Measurements from ENCODE around the gene SLC35D1. TPM values are rescaled to one million over a fixed set of nuclear protein-coding genes. Genes with fewer than 3 reads are reported as not detected.

Gene SLC35D1
- total RNA-seq (40.2 and 42.3 TPM in 2 replicates), polyA plus RNA-seq (8.3 and 14.3 TPM in 2 replicates)

DNA sequence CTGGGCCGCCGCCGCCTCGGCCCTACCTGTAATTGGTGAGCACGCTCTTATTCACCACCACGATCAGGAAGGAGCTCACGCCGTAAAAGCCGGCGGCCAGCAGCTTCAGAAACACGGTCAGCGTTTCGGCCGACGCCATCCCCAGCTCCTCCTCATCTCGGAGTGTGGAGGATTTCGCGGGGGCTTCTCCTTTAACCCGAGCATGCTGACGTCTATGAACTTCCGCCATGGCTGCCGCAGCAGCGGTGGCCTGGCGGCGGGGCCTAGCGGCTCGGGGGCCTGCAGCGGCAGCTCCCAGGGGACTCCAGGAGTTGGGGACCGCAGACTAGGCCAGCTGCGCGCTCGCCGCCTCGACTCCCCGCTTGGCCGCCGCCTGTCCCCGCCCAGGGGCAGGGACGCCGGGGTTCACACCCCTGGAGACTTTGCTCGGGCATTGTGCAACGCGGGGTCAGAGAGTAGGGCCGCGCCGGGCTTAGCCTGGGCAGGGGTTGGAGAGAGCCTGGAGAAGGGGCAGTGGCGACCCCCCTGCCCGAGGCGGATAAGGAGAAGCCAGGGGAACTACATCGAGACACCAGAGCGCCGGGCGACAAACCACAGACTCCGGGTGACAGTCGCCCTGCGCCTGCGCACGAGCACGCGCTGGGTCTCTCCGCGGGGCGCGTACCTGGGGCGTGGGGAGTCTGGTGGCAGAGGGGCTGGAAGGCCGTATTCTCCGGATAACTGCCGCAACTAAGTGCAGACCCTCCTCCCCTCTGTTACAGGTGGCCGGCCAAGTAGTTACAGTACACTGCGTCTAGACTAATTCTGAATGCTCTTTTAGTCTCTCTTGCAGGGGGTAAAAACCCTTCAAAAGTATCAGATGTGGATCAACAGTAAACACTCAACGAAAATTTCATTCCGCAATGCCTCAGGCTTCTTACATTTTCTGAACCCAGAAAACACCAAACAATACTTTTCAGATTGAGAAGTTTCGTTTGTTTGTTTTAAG lies at the start of gene SLC35D1:
SLC35D1 (minus strand) TSS at position 364 of the 988 bp plus-strand sequence; CDS start at position 229, 135 bp downstream.
- H2AFZ ChIP-seq: peak within 1 kb of the TSS; percentile 90
- peaks cover 24% of the 10 kb centered on the region for H3K4me1 ChIP-seq (ENCODE audit: insufficient read depth)
- peaks cover 8% of the 10 kb centered on the region for H4K20me1 ChIP-seq (ENCODE audit: insufficient read depth, poor library complexity, severe bottlenecking)
- peak; percentile 82 for DNase-seq (ENCODE audit: low spot score)
- H3K4me2 ChIP-seq: peak within 1 kb of the TSS; percentile 89
- peak within 1 kb of the TSS; percentile 87 for H3K4me3 ChIP-seq
- peaks cover 38% of the 10 kb centered on the region for H3K79me2 ChIP-seq
- no peaks in the 10 kb centered on the region for H3K9me3 ChIP-seq (ENCODE audit: low read depth)
- H3K36me3 ChIP-seq (replicated peaks; ENCODE audit: insufficient read depth, low read depth): no peaks in the 10 kb centered on the region
- 1% methylated on average over 67 of the region's 73 CpGs for WGBS (ENCODE audit: low lambda C conversion rate, missing lambda C conversion rate)
- peak within 1 kb of the TSS; percentile 100 for H3K27ac ChIP-seq
- no peaks in the 10 kb centered on the region for H3K9me2 ChIP-seq (replicated peaks; ENCODE audit: insufficient read depth)
- TF ChIP-seq EZH2 (IDR thresholded peaks at IDR 0.05; ENCODE audit: borderline replicate concordance) (no peak), EZH2phosphoT487 (IDR thresholded peaks at IDR 0.05; ENCODE audit: low read depth, severe bottlenecking, unreplicated experiment) (no peak)
- TF ChIP-seq, protein P1, sequence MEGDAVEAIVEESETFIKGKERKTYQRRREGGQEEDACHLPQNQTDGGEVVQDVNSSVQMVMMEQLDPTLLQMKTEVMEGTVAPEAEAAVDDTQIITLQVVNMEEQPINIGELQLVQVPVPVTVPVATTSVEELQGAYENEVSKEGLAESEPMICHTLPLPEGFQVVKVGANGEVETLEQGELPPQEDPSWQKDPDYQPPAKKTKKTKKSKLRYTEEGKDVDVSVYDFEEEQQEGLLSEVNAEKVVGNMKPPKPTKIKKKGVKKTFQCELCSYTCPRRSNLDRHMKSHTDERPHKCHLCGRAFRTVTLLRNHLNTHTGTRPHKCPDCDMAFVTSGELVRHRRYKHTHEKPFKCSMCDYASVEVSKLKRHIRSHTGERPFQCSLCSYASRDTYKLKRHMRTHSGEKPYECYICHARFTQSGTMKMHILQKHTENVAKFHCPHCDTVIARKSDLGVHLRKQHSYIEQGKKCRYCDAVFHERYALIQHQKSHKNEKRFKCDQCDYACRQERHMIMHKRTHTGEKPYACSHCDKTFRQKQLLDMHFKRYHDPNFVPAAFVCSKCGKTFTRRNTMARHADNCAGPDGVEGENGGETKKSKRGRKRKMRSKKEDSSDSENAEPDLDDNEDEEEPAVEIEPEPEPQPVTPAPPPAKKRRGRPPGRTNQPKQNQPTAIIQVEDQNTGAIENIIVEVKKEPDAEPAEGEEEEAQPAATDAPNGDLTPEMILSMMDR (IDR thresholded peaks at IDR 0.05; ENCODE audit: poor library complexity): no peak
- H3K27me3 ChIP-seq: no peaks in the 10 kb centered on the region

DNA sequence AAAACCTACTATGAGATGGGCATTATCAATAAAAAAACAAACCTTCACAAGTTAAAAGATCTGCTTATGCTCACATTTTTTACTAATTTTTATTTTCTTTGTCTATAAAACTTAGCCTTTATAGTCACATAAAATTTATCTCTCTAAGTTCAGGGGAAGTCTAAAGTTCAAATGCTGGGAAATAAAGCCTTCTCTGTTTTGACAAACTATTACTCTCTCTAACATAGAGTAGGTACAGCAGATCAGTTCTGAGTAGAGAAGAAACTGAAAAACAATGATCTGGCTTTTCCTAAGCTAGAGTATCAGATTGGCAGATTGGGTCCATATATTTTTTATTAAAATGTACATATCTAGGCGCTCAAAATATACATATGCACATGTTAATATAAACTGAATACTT lies 49.6 kb upstream of the SLC35D1 start:
- TF ChIP-seq, protein P1 (IDR thresholded peaks at IDR 0.05; ENCODE audit: poor library complexity): no peak
- TF ChIP-seq EZH2phosphoT487 (IDR thresholded peaks at IDR 0.05; ENCODE audit: low read depth, severe bottlenecking, unreplicated experiment) (no peak), EZH2 (IDR thresholded peaks at IDR 0.05; ENCODE audit: borderline replicate concordance) (no peak)
- Histone ChIP-seq H3K4me3 (no peak overlapping the region), H3K27ac (no peak overlapping the region), H2AFZ (no peak overlapping the region), H4K20me1 (ENCODE audit: insufficient read depth, poor library complexity, severe bottlenecking) (no peaks in the 10 kb centered on the region), H3K4me1 (ENCODE audit: insufficient read depth) (no peaks in the 10 kb centered on the region), H3K9me3 (ENCODE audit: low read depth) (no peaks in the 10 kb centered on the region), H3K4me2 (no peak overlapping the region), H3K79me2 (no peaks in the 10 kb centered on the region), H3K27me3 (no peaks in the 10 kb centered on the region), H3K36me3 (replicated peaks; ENCODE audit: insufficient read depth, low read depth) (no peaks in the 10 kb centered on the region), H3K9me2 (replicated peaks; ENCODE audit: insufficient read depth) (no peaks in the 10 kb centered on the region)
- no peak for DNase-seq (ENCODE audit: low spot score)
- WGBS (ENCODE audit: low lambda C conversion rate, missing lambda C conversion rate): 83% methylated on average over 1 of the region's 1 CpG

DNA sequence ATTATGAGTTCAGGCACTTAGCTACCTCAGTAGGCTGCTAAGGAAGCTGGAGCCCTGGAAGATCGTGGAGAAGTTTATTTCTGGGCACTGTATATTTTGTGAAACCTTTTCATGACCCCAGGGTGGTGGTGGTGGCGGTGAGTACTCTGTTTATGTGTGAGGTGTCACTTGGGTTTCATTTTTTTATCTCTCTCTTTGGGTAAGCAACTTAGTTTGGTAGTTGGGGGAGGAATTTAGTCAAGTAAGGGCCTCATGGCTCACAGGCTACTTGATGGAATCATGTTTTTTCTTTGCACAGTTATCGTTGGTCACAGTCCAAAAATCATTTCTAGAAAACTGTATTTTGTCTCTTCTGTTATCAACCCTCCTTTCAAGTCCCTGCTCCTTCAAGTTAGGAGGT lies 46.9 kb upstream of the SLC35D1 start:
- Histone ChIP-seq H3K4me1 (ENCODE audit: insufficient read depth) (no peaks in the 10 kb centered on the region), H4K20me1 (ENCODE audit: insufficient read depth, poor library complexity, severe bottlenecking) (no peaks in the 10 kb centered on the region), H3K79me2 (no peaks in the 10 kb centered on the region), H3K4me3 (no peak overlapping the region), H3K4me2 (no peak overlapping the region), H2AFZ (no peak overlapping the region), H3K9me2 (replicated peaks; ENCODE audit: insufficient read depth) (no peaks in the 10 kb centered on the region), H3K27me3 (no peaks in the 10 kb centered on the region), H3K36me3 (replicated peaks; ENCODE audit: insufficient read depth, low read depth) (no peaks in the 10 kb centered on the region), H3K27ac (no peak overlapping the region), H3K9me3 (ENCODE audit: low read depth) (no peaks in the 10 kb centered on the region)
- TF ChIP-seq EZH2 (IDR thresholded peaks at IDR 0.05; ENCODE audit: borderline replicate concordance) (no peak), EZH2phosphoT487 (IDR thresholded peaks at IDR 0.05; ENCODE audit: low read depth, severe bottlenecking, unreplicated experiment) (no peak)
- TF ChIP-seq, protein P1 (IDR thresholded peaks at IDR 0.05; ENCODE audit: poor library complexity): no peak
- DNase-seq (ENCODE audit: low spot score): no peak
- 43% methylated on average over 3 of the region's 3 CpGs for whole genome bisulfite sequencing (ENCODE audit: low lambda C conversion rate, missing lambda C conversion rate)

All from hepatocyte (in vitro differentiated cells).